ENCODE data around the gene INPP4B.

GRCh38 chr4:142549248-142549647, 296.9 kb downstream of the INPP4B start:
- TF ChIP-seq CTCF (IDR thresholded peaks at IDR 0.05; ENCODE audit: low read length) (no peak), EZH2 (IDR thresholded peaks at IDR 0.05; ENCODE audit: borderline replicate concordance, low read length) (no peak)
